GM23338 (cell line): ENCODE results near the gene LOXL3. TPM values are rescaled to one million over a fixed set of nuclear protein-coding genes. Genes with fewer than 3 reads are reported as not detected.

ENCODE experiments used
- ATAC-seq: fragments of 200-7000 bp; cut with Tn5 transposase; 3 replicates; pipeline ENCODE4 v1.9.1; 2020
- DNase-seq: peaks from one replicate; pipeline ENCODE4 v3.0.0-alpha.2; 2015; ENCODE audit warnings: low spot score
- H2AFZ ChIP-seq: fragments of 200-600 bp; sonication (generic); 2 replicates; pipeline ENCODE4 v1.8.0; 2016; ENCODE audit warnings: antibody characterized with exemption, mild to moderate bottlenecking, moderate library complexity
- H3F3A ChIP-seq: fragments of 200-600 bp; sonication (generic); replicated peaks from 2 replicates; pipeline ENCODE4 v1.8.0; 2017; ENCODE audit warnings: antibody characterized with exemption, mixed run types, low read depth
- H3K27ac ChIP-seq: fragments of 200-600 bp; sonication (generic); 2 replicates; pipeline ENCODE4 v1.6.1; 2016; ENCODE audit warnings: low read depth
- H3K27me3 ChIP-seq: fragments of 200-600 bp; sonication (generic); 2 replicates; pipeline ENCODE4 v1.8.0; 2016; ENCODE audit warnings: mild to moderate bottlenecking, mixed run types, moderate library complexity; ENCODE audit not compliant: insufficient read depth
- H3K36me3 ChIP-seq: fragments of 200-600 bp; sonication (generic); 2 replicates; pipeline ENCODE4 v1.8.0; 2016; ENCODE audit warnings: mild to moderate bottlenecking; ENCODE audit not compliant: insufficient read depth
- H3K4me1 ChIP-seq: fragments of 200-600 bp; sonication (generic); 2 replicates; pipeline ENCODE4 v1.8.0; 2016; ENCODE audit warnings: mild to moderate bottlenecking, moderate library complexity; ENCODE audit not compliant: insufficient read depth
- H3K4me2 ChIP-seq: fragments of 200-600 bp; sonication (generic); 2 replicates; pipeline ENCODE4 v1.7.1; 2017; ENCODE audit warnings: mixed run types
- H3K4me3 ChIP-seq: fragments of 200-600 bp; sonication (generic); 2 replicates; pipeline ENCODE4 v1.6.1; 2016; ENCODE audit warnings: mixed run types
- H3K79me2 ChIP-seq: fragments of 200-600 bp; sonication (generic); replicated peaks from 2 replicates; pipeline ENCODE4 v1.8.0; 2017; ENCODE audit warnings: mild to moderate bottlenecking; ENCODE audit not compliant: insufficient read depth
- H3K9me2 ChIP-seq: fragments of 200-600 bp; sonication (generic); 2 replicates; pipeline ENCODE4 v1.8.0; 2017; ENCODE audit not compliant: insufficient read depth
- H4K20me1 ChIP-seq: fragments of 200-600 bp; sonication (generic); replicated peaks from 2 replicates; pipeline ENCODE4 v1.8.0; 2017; ENCODE audit warnings: mild to moderate bottlenecking; ENCODE audit not compliant: insufficient read depth
- H3K27ac Mint-ChIP-seq: 2 replicates; pipeline ENCODE4 v1.8.0; 2020; ENCODE audit warnings: inconsistent platforms, mild to moderate bottlenecking, moderate library complexity, mixed read lengths
- H3K27me3 Mint-ChIP-seq: 3 replicates; pipeline ENCODE4 v1.8.0; 2022; ENCODE audit warnings: low read depth, mild to moderate bottlenecking, moderate library complexity, mixed read lengths, inconsistent platforms; ENCODE audit not compliant: insufficient read depth, poor library complexity
- H3K36me3 Mint-ChIP-seq: 3 replicates; pipeline ENCODE4 v1.8.0; 2021; ENCODE audit warnings: low read depth, mild to moderate bottlenecking, inconsistent platforms, moderate library complexity, mixed read lengths
- H3K4me1 Mint-ChIP-seq: 3 replicates; pipeline ENCODE4 v1.8.0; 2020; ENCODE audit warnings: mild to moderate bottlenecking, inconsistent platforms, mixed read lengths
- H3K4me3 Mint-ChIP-seq: 3 replicates; pipeline ENCODE4 v1.8.0; 2021; ENCODE audit warnings: moderate library complexity, mild to moderate bottlenecking, inconsistent platforms, mixed read lengths
- H3K9me3 Mint-ChIP-seq: 3 replicates; pipeline ENCODE4 v1.8.0; 2020; ENCODE audit warnings: moderate library complexity, mild to moderate bottlenecking, inconsistent platforms, mixed read lengths
- CREB1 ChIP-seq: fragments of 250-450 bp; sonication (Bioruptor Pico); IDR thresholded peaks from 2 replicates; pipeline ENCODE4 v1.5.0; 2020; ENCODE audit warnings: low read depth, mild to moderate bottlenecking, moderate library complexity
- ETS1 ChIP-seq: IDR thresholded peaks from 2 replicates; pipeline ENCODE4 v1.6.1; 2016; ENCODE audit warnings: antibody characterized with exemption
- EZH2 ChIP-seq: fragments of 200-600 bp; sonication (generic); IDR thresholded peaks from one replicate; pipeline ENCODE4 v1.8.0; 2017; ENCODE audit warnings: antibody characterized with exemption, mild to moderate bottlenecking, low read depth; ENCODE audit not compliant: unreplicated experiment
- EZH2phosphoT487 ChIP-seq: fragments of 200-600 bp; sonication (generic); IDR thresholded peaks from one replicate; pipeline ENCODE4 v1.8.1; 2018; ENCODE audit warnings: antibody characterized with exemption; ENCODE audit not compliant: unreplicated experiment
- JUNB ChIP-seq: IDR thresholded peaks from one replicate; pipeline ENCODE4 v1.6.1; 2016; ENCODE audit warnings: antibody characterized with exemption; ENCODE audit not compliant: unreplicated experiment
- NANOG ChIP-seq: IDR thresholded peaks from 2 replicates; pipeline ENCODE4 v1.6.1; 2016; ENCODE audit warnings: antibody characterized with exemption, borderline replicate concordance
- POLR2AphosphoS5 ChIP-seq: IDR thresholded peaks from 2 replicates; pipeline ENCODE4 v1.6.1; 2016; ENCODE audit warnings: antibody characterized with exemption, low read depth
- REST ChIP-seq: IDR thresholded peaks from one replicate; pipeline ENCODE4 v1.6.1; 2018; ENCODE audit warnings: antibody characterized with exemption; ENCODE audit not compliant: unreplicated experiment
- STAT1 ChIP-seq: IDR thresholded peaks from one replicate; pipeline ENCODE4 v1.6.1; 2016; ENCODE audit warnings: antibody characterized with exemption; ENCODE audit not compliant: unreplicated experiment
- ZNF114 ChIP-seq: fragments of 250-450 bp; sonication (Bioruptor Pico); IDR thresholded peaks from 2 replicates; pipeline ENCODE4 v1.5.0; 2020; ENCODE audit warnings: mild to moderate bottlenecking, moderate library complexity
- ZNF331 ChIP-seq: fragments of 250-450 bp; sonication (Bioruptor Pico); IDR thresholded peaks from 2 replicates; pipeline ENCODE4 v1.5.0; 2020; ENCODE audit warnings: low read depth, mild to moderate bottlenecking, moderate library complexity
- polyA plus RNA-seq: library from polyadenylated mRNA; unstranded; fragments of >200 nt; fragmentation: Nextera tagmentation; extraction: Ambion mirVana; gene quantifications from 2 replicates; pipeline ENCODE4 v1.2.1, GENCODE V29; 2016
- total RNA-seq: library from RNA; depleted of rRNA; stranded (reverse); fragments of >200 nt; shearing (Covaris generic); gene quantifications from 2 replicates; pipeline ENCODE4 v1.2.3, GENCODE V29; 2014
- TF ChIP-seq, protein P1 (sequence below): fragments of 250-450 bp; sonication (Bioruptor Pico); IDR thresholded peaks from 2 replicates; pipeline ENCODE4 v1.5.0; 2020; ENCODE audit warnings: mild to moderate bottlenecking, moderate library complexity
- TF ChIP-seq, protein P2 (sequence below), 2 experiments: fragments of 200-600 bp in 1 of 2; sonication (generic) in 1 of 2; conservative IDR thresholded peaks; 2 replicates each; pipeline versions ENCODE4 v1.5.1 to v1.6.1; 2016 to 2017; ENCODE audit warnings: antibody characterized with exemption in 2 of 2, low read depth in 2 of 2, mild to moderate bottlenecking in 2 of 2, moderate library complexity in 1 of 2

LOXL3 gene
- total and polyA plus RNA-seq, 2 experiments from 2014 or later: 4.7 to 14.9 TPM

GRCh38 chr2:74558284-74559230 lies 4.8 kb upstream of the LOXL3 start:
- H3K27me3 Mint-ChIP-seq: peaks cover 53% of the 10 kb centered on the region

More at GRCh38 chr2:74558284-74559230, 4.8 kb upstream of the LOXL3 start:
- peaks cover 19% of the 10 kb centered on the region for H3K4me1 Mint-ChIP-seq
- Histone ChIP-seq H3K4me3 (no peak overlapping the region), H3K4me1 (peaks cover 10% of the 10 kb centered on the region), H3K27me3 (peaks cover 58% of the 10 kb centered on the region), H2AFZ (no peak overlapping the region), H4K20me1 (no peaks in the 10 kb centered on the region), H3K36me3 (no peaks in the 10 kb centered on the region), H3F3A (no peaks in the 10 kb centered on the region; the same call in 1 of the 2 replicates), H3K79me2 (no peaks in the 10 kb centered on the region), H3K27ac (no peak overlapping the region), H3K4me2 (no peak overlapping the region), H3K9me2 (no peaks in the 10 kb centered on the region)
- H3K9me3 Mint-ChIP-seq: no peaks in the 10 kb centered on the region
- ATAC-seq: no peak
- DNase-seq: no peak
- H3K27ac Mint-ChIP-seq: no peak overlapping the region
- TF ChIP-seq CREB1 (CRISPR knock-in tag) (no peak), ZNF331 (no peak), JUNB (no peak), REST (no peak), ZNF114 (CRISPR knock-in tag) (no peak), EZH2phosphoT487 (no peak), NANOG (no peak), ETS1 (no peak), EZH2 (no peak), POLR2AphosphoS5 (no peak), STAT1 (no peak)
- TF ChIP-seq, protein P1, sequence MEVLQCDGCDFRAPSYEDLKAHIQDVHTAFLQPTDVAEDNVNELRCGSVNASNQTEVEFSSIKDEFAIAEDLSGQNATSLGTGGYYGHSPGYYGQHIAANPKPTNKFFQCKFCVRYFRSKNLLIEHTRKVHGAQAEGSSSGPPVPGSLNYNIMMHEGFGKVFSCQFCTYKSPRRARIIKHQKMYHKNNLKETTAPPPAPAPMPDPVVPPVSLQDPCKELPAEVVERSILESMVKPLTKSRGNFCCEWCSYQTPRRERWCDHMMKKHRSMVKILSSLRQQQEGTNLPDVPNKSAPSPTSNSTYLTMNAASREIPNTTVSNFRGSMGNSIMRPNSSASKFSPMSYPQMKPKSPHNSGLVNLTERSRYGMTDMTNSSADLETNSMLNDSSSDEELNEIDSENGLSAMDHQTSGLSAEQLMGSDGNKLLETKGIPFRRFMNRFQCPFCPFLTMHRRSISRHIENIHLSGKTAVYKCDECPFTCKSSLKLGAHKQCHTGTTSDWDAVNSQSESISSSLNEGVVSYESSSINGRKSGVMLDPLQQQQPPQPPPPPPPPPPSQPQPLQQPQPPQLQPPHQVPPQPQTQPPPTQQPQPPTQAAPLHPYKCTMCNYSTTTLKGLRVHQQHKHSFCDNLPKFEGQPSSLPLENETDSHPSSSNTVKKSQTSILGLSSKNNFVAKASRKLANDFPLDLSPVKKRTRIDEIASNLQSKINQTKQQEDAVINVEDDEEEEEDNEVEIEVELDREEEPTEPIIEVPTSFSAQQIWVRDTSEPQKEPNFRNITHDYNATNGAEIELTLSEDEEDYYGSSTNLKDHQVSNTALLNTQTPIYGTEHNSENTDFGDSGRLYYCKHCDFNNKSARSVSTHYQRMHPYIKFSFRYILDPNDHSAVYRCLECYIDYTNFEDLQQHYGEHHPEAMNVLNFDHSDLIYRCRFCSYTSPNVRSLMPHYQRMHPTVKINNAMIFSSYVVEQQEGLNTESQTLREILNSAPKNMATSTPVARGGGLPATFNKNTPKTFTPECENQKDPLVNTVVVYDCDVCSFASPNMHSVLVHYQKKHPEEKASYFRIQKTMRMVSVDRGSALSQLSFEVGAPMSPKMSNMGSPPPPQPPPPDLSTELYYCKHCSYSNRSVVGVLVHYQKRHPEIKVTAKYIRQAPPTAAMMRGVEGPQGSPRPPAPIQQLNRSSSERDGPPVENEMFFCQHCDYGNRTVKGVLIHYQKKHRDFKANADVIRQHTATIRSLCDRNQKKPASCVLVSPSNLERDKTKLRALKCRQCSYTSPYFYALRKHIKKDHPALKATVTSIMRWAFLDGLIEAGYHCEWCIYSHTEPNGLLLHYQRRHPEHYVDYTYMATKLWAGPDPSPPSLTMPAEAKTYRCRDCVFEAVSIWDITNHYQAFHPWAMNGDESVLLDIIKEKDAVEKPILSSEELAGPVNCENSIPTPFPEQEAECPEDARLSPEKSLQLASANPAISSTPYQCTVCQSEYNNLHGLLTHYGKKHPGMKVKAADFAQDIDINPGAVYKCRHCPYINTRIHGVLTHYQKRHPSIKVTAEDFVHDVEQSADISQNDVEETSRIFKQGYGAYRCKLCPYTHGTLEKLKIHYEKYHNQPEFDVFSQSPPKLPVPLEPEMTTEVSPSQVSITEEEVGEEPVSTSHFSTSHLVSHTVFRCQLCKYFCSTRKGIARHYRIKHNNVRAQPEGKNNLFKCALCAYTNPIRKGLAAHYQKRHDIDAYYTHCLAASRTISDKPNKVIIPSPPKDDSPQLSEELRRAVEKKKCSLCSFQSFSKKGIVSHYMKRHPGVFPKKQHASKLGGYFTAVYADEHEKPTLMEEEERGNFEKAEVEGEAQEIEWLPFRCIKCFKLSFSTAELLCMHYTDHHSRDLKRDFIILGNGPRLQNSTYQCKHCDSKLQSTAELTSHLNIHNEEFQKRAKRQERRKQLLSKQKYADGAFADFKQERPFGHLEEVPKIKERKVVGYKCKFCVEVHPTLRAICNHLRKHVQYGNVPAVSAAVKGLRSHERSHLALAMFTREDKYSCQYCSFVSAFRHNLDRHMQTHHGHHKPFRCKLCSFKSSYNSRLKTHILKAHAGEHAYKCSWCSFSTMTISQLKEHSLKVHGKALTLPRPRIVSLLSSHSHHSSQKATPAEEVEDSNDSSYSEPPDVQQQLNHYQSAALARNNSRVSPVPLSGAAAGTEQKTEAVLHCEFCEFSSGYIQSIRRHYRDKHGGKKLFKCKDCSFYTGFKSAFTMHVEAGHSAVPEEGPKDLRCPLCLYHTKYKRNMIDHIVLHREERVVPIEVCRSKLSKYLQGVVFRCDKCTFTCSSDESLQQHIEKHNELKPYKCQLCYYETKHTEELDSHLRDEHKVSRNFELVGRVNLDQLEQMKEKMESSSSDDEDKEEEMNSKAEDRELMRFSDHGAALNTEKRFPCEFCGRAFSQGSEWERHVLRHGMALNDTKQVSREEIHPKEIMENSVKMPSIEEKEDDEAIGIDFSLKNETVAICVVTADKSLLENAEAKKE: no peak
- TF ChIP-seq, protein P2, sequence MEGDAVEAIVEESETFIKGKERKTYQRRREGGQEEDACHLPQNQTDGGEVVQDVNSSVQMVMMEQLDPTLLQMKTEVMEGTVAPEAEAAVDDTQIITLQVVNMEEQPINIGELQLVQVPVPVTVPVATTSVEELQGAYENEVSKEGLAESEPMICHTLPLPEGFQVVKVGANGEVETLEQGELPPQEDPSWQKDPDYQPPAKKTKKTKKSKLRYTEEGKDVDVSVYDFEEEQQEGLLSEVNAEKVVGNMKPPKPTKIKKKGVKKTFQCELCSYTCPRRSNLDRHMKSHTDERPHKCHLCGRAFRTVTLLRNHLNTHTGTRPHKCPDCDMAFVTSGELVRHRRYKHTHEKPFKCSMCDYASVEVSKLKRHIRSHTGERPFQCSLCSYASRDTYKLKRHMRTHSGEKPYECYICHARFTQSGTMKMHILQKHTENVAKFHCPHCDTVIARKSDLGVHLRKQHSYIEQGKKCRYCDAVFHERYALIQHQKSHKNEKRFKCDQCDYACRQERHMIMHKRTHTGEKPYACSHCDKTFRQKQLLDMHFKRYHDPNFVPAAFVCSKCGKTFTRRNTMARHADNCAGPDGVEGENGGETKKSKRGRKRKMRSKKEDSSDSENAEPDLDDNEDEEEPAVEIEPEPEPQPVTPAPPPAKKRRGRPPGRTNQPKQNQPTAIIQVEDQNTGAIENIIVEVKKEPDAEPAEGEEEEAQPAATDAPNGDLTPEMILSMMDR (conservative IDR thresholded peaks at IDR 0.05; ENCODE audit: low read depth in 2 of 2): no peak
- no peaks in the 10 kb centered on the region for H3K36me3 Mint-ChIP-seq
- H3K4me3 Mint-ChIP-seq: no peak overlapping the region
